HEK293 (cell line): ENCODE measurements around the gene FLYWCH1.

Experiments
- CTCF ChIA-PET: fragments of 350-600 bp; formaldehyde crosslinking; extraction: SDS; loops from one replicate; lab custom pipeline; 2021; ENCODE audit warnings: antibody characterized with exemption; lab: Yijun Ruan, JAX
- POLR2A ChIA-PET: fragments of 300-600 bp; formaldehyde crosslinking; extraction: SDS; loops from one replicate; lab custom pipeline; 2020; ENCODE audit warnings: antibody characterized with exemption, inconsistent platforms; lab: Yijun Ruan, JAX
- H3K27ac ChIP-seq: fragments of 200-500 bp; sonication (Bioruptor generic); 2 replicates; pipeline ENCODE4 v1.5.1; 2014; ENCODE audit warnings: low read depth, low read length, control low read depth, inconsistent platforms; ENCODE audit errors: extremely low read depth
- H3K36me3 ChIP-seq, 2 experiments: fragments of 200-500 bp in 1 of 2; sonication (Bioruptor generic) in 1 of 2; 1 replicate in 1 of 2; 2 replicates in 1 of 2; pipeline ENCODE4 v1.5.1; 2014 to 2017; ENCODE audit warnings: inconsistent platforms in 2 of 2, low read length in 2 of 2; ENCODE audit not compliant: control insufficient read depth in 2 of 2, insufficient read depth in 1 of 2
- H3K4me1 ChIP-seq: fragments of 200-500 bp; sonication (Bioruptor generic); 2 replicates; pipeline ENCODE4 v1.5.1; 2014; ENCODE audit warnings: mild to moderate bottlenecking, low read length, inconsistent platforms; ENCODE audit not compliant: control insufficient read depth, insufficient read depth
- H3K4me3 ChIP-seq: 2 replicates; pipeline ENCODE4 v1.5.1; 2011; ENCODE audit warnings: low read depth, mild to moderate bottlenecking, control low read depth, low read length, moderate library complexity
- H3K9me3 ChIP-seq: fragments of 200-500 bp; sonication (Bioruptor generic); 2 replicates; pipeline ENCODE4 v1.5.1; 2014; ENCODE audit warnings: low read depth, low read length, inconsistent platforms; ENCODE audit not compliant: control insufficient read depth, insufficient read depth
- BCL11B ChIP-seq: fragments of 450-650 bp; formaldehyde crosslinking; IDR thresholded peaks from 2 replicates; pipeline ENCODE4 v1.5.1; 2016; ENCODE audit warnings: low read depth, missing biosample characterization, missing genetic modification characterization
- FEZF1 ChIP-seq: fragments of 450-650 bp; formaldehyde crosslinking; IDR thresholded peaks from 2 replicates; pipeline ENCODE4 v1.5.1; 2016; ENCODE audit warnings: missing biosample characterization, missing genetic modification characterization
- GLI4 ChIP-seq: fragments of 450-650 bp; formaldehyde crosslinking; IDR thresholded peaks from 2 replicates; pipeline ENCODE4 v1.5.1; 2016; ENCODE audit warnings: missing biosample characterization, missing genetic modification characterization
- IKZF3 ChIP-seq: fragments of 450-650 bp; IDR thresholded peaks from 2 replicates; pipeline ENCODE4 v1.5.0; 2018; ENCODE audit warnings: missing biosample characterization, mild to moderate bottlenecking, missing genetic modification characterization, moderate library complexity
- KLF10 ChIP-seq: fragments of 450-650 bp; IDR thresholded peaks from 2 replicates; pipeline ENCODE4 v1.5.1; 2018; ENCODE audit warnings: missing biosample characterization, mild to moderate bottlenecking, missing genetic modification characterization
- KLF8 ChIP-seq: fragments of 450-650 bp; formaldehyde crosslinking; IDR thresholded peaks from 2 replicates; pipeline ENCODE4 v1.5.1; 2016; ENCODE audit warnings: missing biosample characterization, missing genetic modification characterization
- REPIN1 ChIP-seq: fragments of 450-650 bp; formaldehyde crosslinking; IDR thresholded peaks from 2 replicates; pipeline ENCODE4 v1.5.1; 2017; ENCODE audit warnings: missing biosample characterization, missing genetic modification characterization, low read depth
- ZBTB7A ChIP-seq: fragments of 450-650 bp; formaldehyde crosslinking; IDR thresholded peaks from 2 replicates; pipeline ENCODE4 v1.5.1; 2016; ENCODE audit warnings: low read depth, missing biosample characterization, missing genetic modification characterization
- ZIC2 ChIP-seq: fragments of 450-650 bp; formaldehyde crosslinking; IDR thresholded peaks from 2 replicates; pipeline ENCODE4 v1.5.1; 2016; ENCODE audit warnings: missing biosample characterization, missing genetic modification characterization
- ZNF146 ChIP-seq: fragments of 450-650 bp; formaldehyde crosslinking; IDR thresholded peaks from 2 replicates; pipeline ENCODE4 v1.5.1; 2016; ENCODE audit warnings: missing biosample characterization, missing genetic modification characterization
- ZNF2 ChIP-seq: fragments of 450-650 bp; formaldehyde crosslinking; IDR thresholded peaks from 2 replicates; pipeline ENCODE4 v1.5.1; 2016; ENCODE audit warnings: missing biosample characterization, missing genetic modification characterization
- ZNF221 ChIP-seq: fragments of 450-650 bp; formaldehyde crosslinking; IDR thresholded peaks from 2 replicates; pipeline ENCODE4 v1.5.1; 2017; ENCODE audit warnings: missing biosample characterization, missing genetic modification characterization, borderline replicate concordance
- ZNF24 ChIP-seq: fragments of 450-650 bp; formaldehyde crosslinking; IDR thresholded peaks from 2 replicates; pipeline ENCODE4 v1.5.1; 2016; ENCODE audit warnings: missing biosample characterization, missing genetic modification characterization
- ZNF423 ChIP-seq: fragments of 450-650 bp; formaldehyde crosslinking; IDR thresholded peaks from 2 replicates; pipeline ENCODE4 v1.5.1; 2016; ENCODE audit warnings: missing biosample characterization, missing genetic modification characterization
- ZNF558 ChIP-seq: fragments of 450-650 bp; formaldehyde crosslinking; IDR thresholded peaks from 2 replicates; pipeline ENCODE4 v1.5.1; 2016; ENCODE audit warnings: missing biosample characterization, missing genetic modification characterization
- ZNF560 ChIP-seq: fragments of 450-650 bp; formaldehyde crosslinking; IDR thresholded peaks from 2 replicates; pipeline ENCODE4 v1.5.1; 2017; ENCODE audit warnings: missing biosample characterization, missing genetic modification characterization, borderline replicate concordance
- ZNF624 ChIP-seq: fragments of 450-650 bp; formaldehyde crosslinking; IDR thresholded peaks from 2 replicates; pipeline ENCODE4 v1.5.1; 2017; ENCODE audit warnings: missing biosample characterization, missing genetic modification characterization
- ZNF629 ChIP-seq: fragments of 450-650 bp; formaldehyde crosslinking; IDR thresholded peaks from 2 replicates; pipeline ENCODE4 v1.5.1; 2017; ENCODE audit warnings: missing biosample characterization, missing genetic modification characterization
- ZNF747 ChIP-seq: fragments of 450-650 bp; formaldehyde crosslinking; IDR thresholded peaks from 2 replicates; pipeline ENCODE4 v1.5.1; 2016; ENCODE audit warnings: missing biosample characterization, missing genetic modification characterization
- ZNF776 ChIP-seq: fragments of 450-650 bp; formaldehyde crosslinking; IDR thresholded peaks from 2 replicates; pipeline ENCODE4 v1.5.0; 2017; ENCODE audit warnings: missing biosample characterization, missing genetic modification characterization, borderline replicate concordance
- ZNF843 ChIP-seq: fragments of 450-650 bp; formaldehyde crosslinking; IDR thresholded peaks from 2 replicates; pipeline ENCODE4 v1.5.1; 2016; ENCODE audit warnings: missing biosample characterization, missing genetic modification characterization
- ZSCAN23 ChIP-seq: fragments of 450-650 bp; formaldehyde crosslinking; IDR thresholded peaks from 2 replicates; pipeline ENCODE4 v1.5.1; 2016; ENCODE audit warnings: missing biosample characterization, missing genetic modification characterization
- ZXDB ChIP-seq: fragments of 450-650 bp; formaldehyde crosslinking; IDR thresholded peaks from 2 replicates; pipeline ENCODE4 v1.5.1; 2016; ENCODE audit warnings: missing biosample characterization, missing genetic modification characterization
- TF ChIP-seq, protein P1 (sequence below): fragments of 450-650 bp; formaldehyde crosslinking; IDR thresholded peaks from 2 replicates; pipeline ENCODE4 v1.5.1; 2017; ENCODE audit warnings: missing biosample characterization, missing genetic modification characterization
- TF ChIP-seq, protein P2 (sequence below): fragments of 450-650 bp; formaldehyde crosslinking; IDR thresholded peaks from 2 replicates; pipeline ENCODE4 v1.5.1; 2016; ENCODE audit warnings: missing biosample characterization, missing genetic modification characterization
- TF ChIP-seq, protein P3 (sequence below): fragments of 450-650 bp; formaldehyde crosslinking; optimal IDR thresholded peaks from 2 replicates; pipeline ENCODE3; 2016; ENCODE audit warnings: missing biosample characterization, mild to moderate bottlenecking, missing genetic modification characterization
- TF ChIP-seq, protein P4 (sequence below): fragments of 450-650 bp; formaldehyde crosslinking; IDR thresholded peaks from 2 replicates; pipeline ENCODE4 v1.5.1; 2016; ENCODE audit warnings: missing biosample characterization, missing genetic modification characterization
- TF ChIP-seq, protein P5 (sequence below): fragments of 450-650 bp; formaldehyde crosslinking; IDR thresholded peaks from 2 replicates; pipeline ENCODE4 v1.5.1; 2017; ENCODE audit warnings: missing biosample characterization, missing genetic modification characterization

Gene FLYWCH1

DNA sequence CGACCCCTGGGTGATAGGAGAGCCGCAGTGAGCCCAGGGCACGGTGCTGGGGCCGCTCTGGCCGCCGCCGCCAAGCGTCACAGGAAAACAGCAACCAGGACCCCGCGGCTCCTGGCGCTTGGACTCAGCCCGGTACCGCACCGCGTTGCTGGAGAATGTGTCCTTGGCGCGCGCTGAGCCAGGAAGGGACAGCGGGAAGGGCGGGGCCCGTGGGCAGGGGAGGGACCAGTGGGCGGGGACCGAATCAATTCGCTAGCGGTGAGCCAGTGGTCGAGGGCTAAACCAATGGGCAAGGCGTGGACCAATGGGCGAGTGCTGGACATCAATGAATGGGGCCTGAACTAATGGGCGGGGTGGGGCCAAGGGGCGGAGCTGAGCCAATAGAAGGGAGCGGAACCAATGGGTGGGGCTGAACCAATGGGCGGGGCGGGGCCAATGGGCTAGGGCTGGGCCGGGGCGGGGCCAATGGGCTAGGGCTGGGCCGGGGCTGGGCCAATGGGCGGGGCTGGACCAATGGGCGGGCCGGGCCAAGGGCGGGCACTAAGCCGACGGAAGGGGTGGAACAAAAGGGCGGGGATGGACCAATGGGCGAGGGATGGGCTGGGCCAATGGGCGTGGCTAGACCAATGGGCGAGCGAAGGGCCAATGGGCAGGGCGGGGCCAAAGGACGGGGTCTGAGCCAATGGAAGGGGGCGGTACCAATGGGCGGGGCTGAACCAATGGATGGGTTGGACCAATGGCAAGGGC is 6.3 kb upstream of the FLYWCH1 start:
- Histone ChIP-seq H3K36me3 (no peaks in the 10 kb centered on the region), H3K4me1 (peaks cover 3% of the 10 kb centered on the region; the same call in 1 of the 2 replicates), H3K9me3 (no peaks in the 10 kb centered on the region), H3K27ac (peak overlapping the region; percentile 71), H3K4me3 (peak overlapping the region; percentile 66)
- ChIA-PET CTCF (interaction anchor here (0.8 to 1.7 kb wide), 9 partner anchors 9 to 189 kb away, joined by 3 to 11 read pairs (median 5); partner anchors contain the start of gene FLYWCH2), POLR2A (interaction anchor here (0.5 to 1.5 kb wide), 21 partner anchors 8 to 1004 kb away, joined by 3 to 40 read pairs (median 4); partner anchors contain the start of genes ELOB, FLYWCH2, SRRM2 and TRAF7)
- peak; percentile 59; the same call in 1 of the 2 replicates for TF ChIP-seq ZNF24 (tag by site-specific recombination)
- TF ChIP-seq ZIC2 (tag by site-specific recombination) = peak; percentile 68
- TF ChIP-seq KLF10 (tag by site-specific recombination) = peak; percentile 80
- TF ChIP-seq ZNF2 (tag by site-specific recombination) = peak; percentile 73; the same call in 1 of the 2 replicates
- peak; percentile 71 for TF ChIP-seq BCL11B (tag by site-specific recombination)
- no peak for TF ChIP-seq ZNF558 (tag by site-specific recombination)
- 0 out of 2 replicates have a peak, but pooled peaks have one; percentile 14 for TF ChIP-seq REPIN1 (tag by site-specific recombination)
- no peak for TF ChIP-seq FEZF1
- TF ChIP-seq ZNF560 = no peak
- TF ChIP-seq, protein P1, sequence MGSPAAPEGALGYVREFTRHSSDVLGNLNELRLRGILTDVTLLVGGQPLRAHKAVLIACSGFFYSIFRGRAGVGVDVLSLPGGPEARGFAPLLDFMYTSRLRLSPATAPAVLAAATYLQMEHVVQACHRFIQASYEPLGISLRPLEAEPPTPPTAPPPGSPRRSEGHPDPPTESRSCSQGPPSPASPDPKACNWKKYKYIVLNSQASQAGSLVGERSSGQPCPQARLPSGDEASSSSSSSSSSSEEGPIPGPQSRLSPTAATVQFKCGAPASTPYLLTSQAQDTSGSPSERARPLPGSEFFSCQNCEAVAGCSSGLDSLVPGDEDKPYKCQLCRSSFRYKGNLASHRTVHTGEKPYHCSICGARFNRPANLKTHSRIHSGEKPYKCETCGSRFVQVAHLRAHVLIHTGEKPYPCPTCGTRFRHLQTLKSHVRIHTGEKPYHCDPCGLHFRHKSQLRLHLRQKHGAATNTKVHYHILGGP (tag by site-specific recombination) = no peak
- TF ChIP-seq GLI4 (tag by site-specific recombination) = peak; percentile 35
- peak; percentile 43; the same call in 1 of the 2 replicates for TF ChIP-seq ZNF843 (tag by site-specific recombination)
- TF ChIP-seq ZNF221 (tag by site-specific recombination) = no peak
- TF ChIP-seq ZBTB7A (tag by site-specific recombination) = peak; percentile 98
- TF ChIP-seq ZNF624 (tag by site-specific recombination) = no peak
- TF ChIP-seq, protein P2, sequence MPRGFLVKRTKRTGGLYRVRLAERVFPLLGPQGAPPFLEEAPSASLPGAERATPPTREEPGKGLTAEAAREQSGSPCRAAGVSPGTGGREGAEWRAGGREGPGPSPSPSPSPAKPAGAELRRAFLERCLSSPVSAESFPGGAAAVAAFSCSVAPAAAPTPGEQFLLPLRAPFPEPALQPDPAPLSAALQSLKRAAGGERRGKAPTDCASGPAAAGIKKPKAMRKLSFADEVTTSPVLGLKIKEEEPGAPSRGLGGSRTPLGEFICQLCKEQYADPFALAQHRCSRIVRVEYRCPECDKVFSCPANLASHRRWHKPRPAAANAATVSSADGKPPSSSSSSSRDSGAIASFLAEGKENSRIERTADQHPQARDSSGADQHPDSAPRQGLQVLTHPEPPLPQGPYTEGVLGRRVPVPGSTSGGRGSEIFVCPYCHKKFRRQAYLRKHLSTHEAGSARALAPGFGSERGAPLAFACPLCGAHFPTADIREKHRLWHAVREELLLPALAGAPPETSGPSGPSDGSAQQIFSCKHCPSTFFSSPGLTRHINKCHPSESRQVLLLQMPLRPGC = peak; percentile 72
- TF ChIP-seq, protein P3, sequence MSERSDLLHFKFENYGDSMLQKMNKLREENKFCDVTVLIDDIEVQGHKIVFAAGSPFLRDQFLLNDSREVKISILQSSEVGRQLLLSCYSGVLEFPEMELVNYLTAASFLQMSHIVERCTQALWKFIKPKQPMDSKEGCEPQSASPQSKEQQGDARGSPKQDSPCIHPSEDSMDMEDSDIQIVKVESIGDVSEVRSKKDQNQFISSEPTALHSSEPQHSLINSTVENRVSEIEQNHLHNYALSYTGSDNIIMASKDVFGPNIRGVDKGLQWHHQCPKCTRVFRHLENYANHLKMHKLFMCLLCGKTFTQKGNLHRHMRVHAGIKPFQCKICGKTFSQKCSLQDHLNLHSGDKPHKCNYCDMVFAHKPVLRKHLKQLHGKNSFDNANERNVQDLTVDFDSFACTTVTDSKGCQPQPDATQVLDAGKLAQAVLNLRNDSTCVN (tag by site-specific recombination) = peak; percentile 65
- peak; percentile 83 for TF ChIP-seq IKZF3 (tag by site-specific recombination)
- TF ChIP-seq KLF8 (tag by site-specific recombination) = peak; percentile 99
- TF ChIP-seq ZXDB (tag by site-specific recombination) = peak; percentile 32
- TF ChIP-seq ZNF423 (tag by site-specific recombination) = no peak
- TF ChIP-seq, protein P4, sequence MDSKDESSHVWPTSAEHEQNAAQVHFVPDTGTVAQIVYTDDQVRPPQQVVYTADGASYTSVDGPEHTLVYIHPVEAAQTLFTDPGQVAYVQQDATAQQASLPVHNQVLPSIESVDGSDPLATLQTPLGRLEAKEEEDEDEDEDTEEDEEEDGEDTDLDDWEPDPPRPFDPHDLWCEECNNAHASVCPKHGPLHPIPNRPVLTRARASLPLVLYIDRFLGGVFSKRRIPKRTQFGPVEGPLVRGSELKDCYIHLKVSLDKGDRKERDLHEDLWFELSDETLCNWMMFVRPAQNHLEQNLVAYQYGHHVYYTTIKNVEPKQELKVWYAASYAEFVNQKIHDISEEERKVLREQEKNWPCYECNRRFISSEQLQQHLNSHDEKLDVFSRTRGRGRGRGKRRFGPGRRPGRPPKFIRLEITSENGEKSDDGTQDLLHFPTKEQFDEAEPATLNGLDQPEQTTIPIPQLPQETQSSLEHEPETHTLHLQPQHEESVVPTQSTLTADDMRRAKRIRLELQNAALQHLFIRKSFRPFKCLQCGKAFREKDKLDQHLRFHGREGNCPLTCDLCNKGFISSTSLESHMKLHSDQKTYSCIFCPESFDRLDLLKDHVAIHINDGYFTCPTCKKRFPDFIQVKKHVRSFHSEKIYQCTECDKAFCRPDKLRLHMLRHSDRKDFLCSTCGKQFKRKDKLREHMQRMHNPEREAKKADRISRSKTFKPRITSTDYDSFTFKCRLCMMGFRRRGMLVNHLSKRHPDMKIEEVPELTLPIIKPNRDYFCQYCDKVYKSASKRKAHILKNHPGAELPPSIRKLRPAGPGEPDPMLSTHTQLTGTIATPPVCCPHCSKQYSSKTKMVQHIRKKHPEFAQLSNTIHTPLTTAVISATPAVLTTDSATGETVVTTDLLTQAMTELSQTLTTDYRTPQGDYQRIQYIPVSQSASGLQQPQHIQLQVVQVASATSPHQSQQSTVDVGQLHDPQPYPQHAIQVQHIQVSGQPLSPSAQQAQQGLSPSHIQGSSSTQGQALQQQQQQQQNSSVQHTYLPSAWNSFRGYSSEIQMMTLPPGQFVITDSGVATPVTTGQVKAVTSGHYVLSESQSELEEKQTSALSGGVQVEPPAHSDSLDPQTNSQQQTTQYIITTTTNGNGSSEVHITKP = peak; percentile 94; the same call in 1 of the 2 replicates
- TF ChIP-seq ZNF747 (tag by site-specific recombination) = no peak
- no peak for TF ChIP-seq ZNF776 (tag by site-specific recombination)
- 0 out of 2 replicates have a peak, but pooled peaks have one; percentile 39 for TF ChIP-seq ZSCAN23
- TF ChIP-seq ZNF629 = peak; percentile 72
- TF ChIP-seq, protein P5, sequence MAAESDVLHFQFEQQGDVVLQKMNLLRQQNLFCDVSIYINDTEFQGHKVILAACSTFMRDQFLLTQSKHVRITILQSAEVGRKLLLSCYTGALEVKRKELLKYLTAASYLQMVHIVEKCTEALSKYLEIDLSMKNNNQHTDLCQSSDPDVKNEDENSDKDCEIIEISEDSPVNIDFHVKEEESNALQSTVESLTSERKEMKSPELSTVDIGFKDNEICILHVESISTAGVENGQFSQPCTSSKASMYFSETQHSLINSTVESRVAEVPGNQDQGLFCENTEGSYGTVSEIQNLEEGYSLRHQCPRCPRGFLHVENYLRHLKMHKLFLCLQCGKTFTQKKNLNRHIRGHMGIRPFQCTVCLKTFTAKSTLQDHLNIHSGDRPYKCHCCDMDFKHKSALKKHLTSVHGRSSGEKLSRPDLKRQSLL = 0 out of 2 replicates have a peak, but pooled peaks have one; percentile 30
- TF ChIP-seq ZNF146 (tag by site-specific recombination) = no peak
